GM12872 (cell line): ENCODE data around the gene SLFN5.

ENCODE experiments used
- TF ChIP-seq, protein P1 (sequence below): IDR thresholded peaks from 3 replicates; pipeline ENCODE4 v1.5.1; 2011; ENCODE audit warnings: low read depth, mild to moderate bottlenecking, low read length, moderate library complexity; ENCODE audit not compliant: insufficient read depth

Gene SLFN5

DNA sequence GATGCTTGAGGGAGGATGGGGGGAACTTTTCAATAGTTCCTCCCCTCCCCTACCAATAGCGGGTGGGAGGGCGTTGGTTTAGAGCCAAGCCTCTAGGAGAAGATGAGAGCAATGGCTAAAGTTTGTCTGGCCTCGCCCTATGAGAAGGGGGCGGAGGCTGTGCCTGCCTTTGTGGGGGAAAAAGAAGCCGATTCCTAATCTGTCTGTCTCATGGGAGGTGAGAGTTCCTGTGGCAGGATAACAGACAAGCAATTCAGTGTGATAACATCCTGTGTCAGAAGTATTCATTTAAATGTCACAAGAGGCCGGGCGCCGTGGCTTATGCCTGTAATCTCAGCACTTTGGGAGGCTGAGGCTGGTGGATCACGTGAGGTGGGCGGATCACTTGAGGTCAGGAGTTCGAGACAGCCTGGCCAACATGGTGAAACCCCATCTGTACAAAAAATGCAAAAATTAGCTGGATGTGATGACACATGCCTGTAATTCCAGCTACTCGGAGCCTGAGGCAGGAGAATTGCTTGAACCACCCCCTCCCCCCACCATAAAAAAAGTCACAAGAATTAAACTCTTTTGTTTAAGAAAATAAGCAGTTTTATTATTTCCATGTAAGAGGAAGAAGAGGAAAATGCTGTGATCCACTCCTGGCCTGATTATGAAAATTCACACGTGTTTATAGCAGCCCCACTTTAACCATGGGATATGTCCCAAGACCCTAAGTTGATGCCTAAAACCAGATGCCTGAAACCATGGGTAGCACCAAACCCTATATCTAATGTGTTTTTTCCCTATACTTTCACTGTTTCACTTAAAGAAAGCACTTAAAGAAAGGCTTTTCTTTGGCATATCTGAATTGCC, 1.7 kb downstream of the SLFN5 start:
- TF ChIP-seq, protein P1, sequence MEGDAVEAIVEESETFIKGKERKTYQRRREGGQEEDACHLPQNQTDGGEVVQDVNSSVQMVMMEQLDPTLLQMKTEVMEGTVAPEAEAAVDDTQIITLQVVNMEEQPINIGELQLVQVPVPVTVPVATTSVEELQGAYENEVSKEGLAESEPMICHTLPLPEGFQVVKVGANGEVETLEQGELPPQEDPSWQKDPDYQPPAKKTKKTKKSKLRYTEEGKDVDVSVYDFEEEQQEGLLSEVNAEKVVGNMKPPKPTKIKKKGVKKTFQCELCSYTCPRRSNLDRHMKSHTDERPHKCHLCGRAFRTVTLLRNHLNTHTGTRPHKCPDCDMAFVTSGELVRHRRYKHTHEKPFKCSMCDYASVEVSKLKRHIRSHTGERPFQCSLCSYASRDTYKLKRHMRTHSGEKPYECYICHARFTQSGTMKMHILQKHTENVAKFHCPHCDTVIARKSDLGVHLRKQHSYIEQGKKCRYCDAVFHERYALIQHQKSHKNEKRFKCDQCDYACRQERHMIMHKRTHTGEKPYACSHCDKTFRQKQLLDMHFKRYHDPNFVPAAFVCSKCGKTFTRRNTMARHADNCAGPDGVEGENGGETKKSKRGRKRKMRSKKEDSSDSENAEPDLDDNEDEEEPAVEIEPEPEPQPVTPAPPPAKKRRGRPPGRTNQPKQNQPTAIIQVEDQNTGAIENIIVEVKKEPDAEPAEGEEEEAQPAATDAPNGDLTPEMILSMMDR: no peak

DNA sequence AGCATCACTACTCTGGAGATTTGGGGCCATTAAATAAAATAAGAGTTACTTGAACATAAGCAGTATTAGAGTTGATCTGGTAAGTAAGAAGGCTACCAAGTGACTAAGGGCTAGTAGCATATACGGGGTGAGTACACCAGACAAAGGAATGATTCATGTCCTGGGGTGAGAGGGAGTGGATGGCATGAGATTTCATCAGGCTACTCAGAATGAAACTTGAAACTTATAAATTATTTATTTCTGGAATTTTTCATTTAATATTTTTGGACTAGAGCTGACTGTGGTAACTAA, 2.3 kb downstream of the SLFN5 start:
- TF ChIP-seq, protein P1: no peak

DNA sequence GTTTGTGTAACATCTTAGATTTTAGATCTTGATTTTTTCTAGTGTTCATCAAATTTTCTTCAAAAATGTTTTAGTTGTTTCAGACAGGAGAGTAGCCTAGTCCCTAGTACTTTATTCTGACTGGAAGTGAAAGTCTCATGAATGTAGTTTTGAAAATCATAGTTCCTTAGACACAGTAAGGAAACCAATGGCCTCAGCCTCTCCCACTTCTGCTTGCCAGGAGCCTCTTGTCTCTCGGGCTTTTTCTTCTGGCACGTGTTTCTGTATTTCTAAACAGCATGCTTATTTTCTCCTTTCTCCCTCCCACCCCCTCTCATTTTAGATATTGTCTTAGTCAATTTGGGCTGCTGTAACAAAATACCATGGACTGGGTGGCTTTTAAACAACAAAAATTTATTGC, 9.8 kb downstream of the SLFN5 start:
- TF ChIP-seq, protein P1: no peak

DNA sequence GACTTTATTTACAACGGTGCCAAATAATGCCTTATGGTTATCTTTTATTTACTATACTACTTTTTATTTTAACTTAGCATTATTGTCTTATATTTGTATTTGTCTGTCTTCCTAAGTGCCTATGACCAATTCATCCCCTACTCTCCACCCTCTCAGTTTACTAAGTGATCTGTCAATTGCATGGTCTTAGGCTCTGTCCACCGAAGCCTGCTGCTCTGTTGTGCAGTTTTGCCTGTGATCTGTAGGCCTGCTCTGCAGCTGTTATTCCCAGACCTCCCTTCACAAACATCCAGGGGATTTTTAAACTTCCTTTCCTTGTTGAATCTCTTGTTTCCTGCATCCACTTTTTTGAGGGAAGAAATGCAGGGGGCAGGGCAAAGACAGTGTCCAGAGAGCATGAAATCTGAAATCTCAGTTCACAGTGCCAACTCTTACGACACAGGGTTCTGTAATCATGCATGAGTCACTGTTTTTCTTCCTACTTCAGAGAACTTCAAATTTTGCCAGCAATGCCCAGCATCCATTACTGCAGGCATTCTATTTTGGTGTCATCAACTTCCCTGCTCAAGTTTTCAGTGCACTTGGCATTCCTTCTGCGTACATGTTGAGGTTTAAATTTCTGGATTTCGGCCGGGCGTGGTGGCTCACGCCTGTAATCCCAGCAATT, 11.4 kb downstream of the SLFN5 start:
- TF ChIP-seq, protein P1: no peak

DNA sequence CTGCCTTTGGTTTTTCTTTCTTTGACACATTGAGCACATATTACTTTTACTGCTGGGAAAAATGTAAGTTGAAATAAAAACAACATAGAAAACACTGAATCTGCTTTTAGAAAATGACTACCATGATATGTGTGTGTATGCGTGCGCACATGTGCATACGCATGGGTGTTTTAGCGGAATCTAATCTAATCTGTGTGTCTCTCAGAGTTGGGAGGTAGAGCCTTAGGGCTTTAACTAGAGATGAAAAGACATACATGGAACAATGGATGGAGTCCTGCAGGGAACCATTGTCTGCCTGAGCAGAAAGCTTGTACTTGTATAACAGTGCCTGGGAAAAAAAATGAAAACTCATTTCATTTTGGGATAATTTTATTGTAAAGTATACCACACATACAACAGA, 12.4 kb downstream of the SLFN5 start:
- TF ChIP-seq, protein P1: no peak

- TF ChIP-seq, protein P1: no peak
Measured at GRCh38 chr17:35256629-35257028, 13.8 kb downstream of the SLFN5 start.

DNA sequence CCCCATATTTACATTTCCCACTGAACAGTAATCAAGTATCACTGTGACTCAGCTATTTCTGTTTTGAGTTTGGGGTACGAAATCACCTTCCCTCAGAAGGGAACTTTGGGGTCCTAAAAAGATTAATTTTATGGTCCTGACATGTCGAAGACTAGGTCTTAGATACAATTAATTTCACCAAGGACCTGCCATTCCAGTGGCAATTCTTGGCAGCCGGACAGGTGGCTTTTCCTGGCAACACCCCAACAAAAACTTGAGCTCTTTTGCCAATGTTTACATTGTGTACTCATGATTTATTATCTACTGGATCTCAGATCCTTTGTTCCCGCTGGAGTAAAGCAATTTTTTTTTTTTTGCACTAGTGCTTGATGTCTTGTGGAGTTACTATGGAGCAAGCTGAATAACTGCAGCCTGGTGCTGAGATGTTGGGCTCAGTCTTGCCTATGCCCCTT, 14.4 kb downstream of the SLFN5 start:
- TF ChIP-seq, protein P1: no peak
